Measurements from ENCODE around the gene SLC16A3.

The SLC16A3 gene

GRCh38 chr17:82281076-82281475, 52.2 kb downstream of the SLC16A3 start:
- TF ChIP-seq, protein P1, sequence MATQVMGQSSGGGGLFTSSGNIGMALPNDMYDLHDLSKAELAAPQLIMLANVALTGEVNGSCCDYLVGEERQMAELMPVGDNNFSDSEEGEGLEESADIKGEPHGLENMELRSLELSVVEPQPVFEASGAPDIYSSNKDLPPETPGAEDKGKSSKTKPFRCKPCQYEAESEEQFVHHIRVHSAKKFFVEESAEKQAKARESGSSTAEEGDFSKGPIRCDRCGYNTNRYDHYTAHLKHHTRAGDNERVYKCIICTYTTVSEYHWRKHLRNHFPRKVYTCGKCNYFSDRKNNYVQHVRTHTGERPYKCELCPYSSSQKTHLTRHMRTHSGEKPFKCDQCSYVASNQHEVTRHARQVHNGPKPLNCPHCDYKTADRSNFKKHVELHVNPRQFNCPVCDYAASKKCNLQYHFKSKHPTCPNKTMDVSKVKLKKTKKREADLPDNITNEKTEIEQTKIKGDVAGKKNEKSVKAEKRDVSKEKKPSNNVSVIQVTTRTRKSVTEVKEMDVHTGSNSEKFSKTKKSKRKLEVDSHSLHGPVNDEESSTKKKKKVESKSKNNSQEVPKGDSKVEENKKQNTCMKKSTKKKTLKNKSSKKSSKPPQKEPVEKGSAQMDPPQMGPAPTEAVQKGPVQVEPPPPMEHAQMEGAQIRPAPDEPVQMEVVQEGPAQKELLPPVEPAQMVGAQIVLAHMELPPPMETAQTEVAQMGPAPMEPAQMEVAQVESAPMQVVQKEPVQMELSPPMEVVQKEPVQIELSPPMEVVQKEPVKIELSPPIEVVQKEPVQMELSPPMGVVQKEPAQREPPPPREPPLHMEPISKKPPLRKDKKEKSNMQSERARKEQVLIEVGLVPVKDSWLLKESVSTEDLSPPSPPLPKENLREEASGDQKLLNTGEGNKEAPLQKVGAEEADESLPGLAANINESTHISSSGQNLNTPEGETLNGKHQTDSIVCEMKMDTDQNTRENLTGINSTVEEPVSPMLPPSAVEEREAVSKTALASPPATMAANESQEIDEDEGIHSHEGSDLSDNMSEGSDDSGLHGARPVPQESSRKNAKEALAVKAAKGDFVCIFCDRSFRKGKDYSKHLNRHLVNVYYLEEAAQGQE (IDR thresholded peaks at IDR 0.05; ENCODE audit: insufficient read depth in 1 of 2, low read depth in 2 of 2, low read length in 2 of 2): no peak

GRCh38 chr17:82281502-82282238, 52.8 kb downstream of the SLC16A3 start:
- TF ChIP-seq SIN3A (IDR thresholded peaks at IDR 0.05; ENCODE audit: borderline replicate concordance, insufficient read depth, low read length) (no peak), FOXP2 (optimal IDR thresholded peaks at IDR 0.05; ENCODE audit: borderline replicate concordance, extremely low read depth, extremely low read length, insufficient read depth) (no peak), POLR2AphosphoS5 (IDR thresholded peaks at IDR 0.05; ENCODE audit: low read depth, low read length) (no peak), TAF1 (IDR thresholded peaks at IDR 0.05; ENCODE audit: borderline replicate concordance, insufficient read depth, low read length) (no peak)
- TF ChIP-seq, protein P1 (IDR thresholded peaks at IDR 0.05; ENCODE audit: insufficient read depth in 1 of 2, low read depth in 2 of 2, low read length in 2 of 2): no peak

DNA sequence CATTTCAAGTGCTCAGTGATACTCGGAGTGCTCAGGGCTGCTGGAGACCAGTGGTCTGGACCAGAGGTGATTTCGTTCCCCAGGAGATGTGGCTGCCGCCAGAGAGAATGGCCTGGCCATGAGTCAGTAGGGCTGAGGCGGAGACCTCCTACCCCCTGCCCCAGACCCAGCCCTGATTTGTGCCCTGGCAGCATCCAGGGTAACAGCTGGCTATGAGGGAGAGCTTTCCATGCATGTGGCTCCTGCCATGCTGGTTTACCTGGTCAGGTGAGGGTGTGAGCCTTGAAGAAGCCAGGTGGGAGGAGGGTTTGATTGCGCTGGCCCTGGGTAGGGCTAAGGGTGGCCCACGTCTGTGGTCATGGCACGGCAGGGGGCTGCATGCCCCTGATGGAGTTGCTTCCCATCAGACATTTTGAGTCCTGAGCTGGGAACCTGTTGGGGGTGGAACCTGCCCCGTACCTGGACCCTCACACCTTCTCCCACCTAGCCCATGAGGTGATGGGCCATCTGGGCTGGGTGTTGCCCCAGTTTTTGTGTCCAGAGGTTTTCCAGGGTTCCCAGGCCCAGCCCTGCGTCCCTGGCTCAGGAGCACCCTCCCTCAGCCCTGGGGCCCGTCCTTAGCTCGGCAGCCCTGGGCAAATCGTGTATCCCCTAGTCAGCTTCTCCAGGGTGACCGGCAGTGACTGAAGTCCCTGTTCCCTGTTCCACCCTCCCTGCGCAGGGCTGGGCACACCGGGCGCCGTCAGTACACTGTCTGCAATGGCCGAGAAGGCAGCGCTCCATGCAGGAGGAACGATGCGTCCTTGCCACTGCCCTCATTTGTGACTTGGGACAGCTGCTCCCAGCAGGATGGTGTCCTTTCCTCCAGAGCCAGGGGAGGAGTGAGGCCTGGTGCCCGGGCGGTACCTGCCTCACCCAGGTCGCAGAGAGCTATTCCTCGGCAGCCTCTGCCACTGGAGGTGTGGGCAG, 53.7 kb downstream of the SLC16A3 start:
- TF ChIP-seq, protein P1 (IDR thresholded peaks at IDR 0.05; ENCODE audit: insufficient read depth in 1 of 2, low read depth in 2 of 2, low read length in 2 of 2): no peak
- TF ChIP-seq POLR2AphosphoS5 (IDR thresholded peaks at IDR 0.05; ENCODE audit: low read depth, low read length) (no peak), SIN3A (IDR thresholded peaks at IDR 0.05; ENCODE audit: borderline replicate concordance, insufficient read depth, low read length) (no peak), FOXP2 (optimal IDR thresholded peaks at IDR 0.05; ENCODE audit: borderline replicate concordance, extremely low read depth, extremely low read length, insufficient read depth) (no peak), TAF1 (IDR thresholded peaks at IDR 0.05; ENCODE audit: borderline replicate concordance, insufficient read depth, low read length) (no peak)

GRCh38 chr17:82283208-82283749, 54.4 kb downstream of the SLC16A3 start:
- TF ChIP-seq SIN3A (IDR thresholded peaks at IDR 0.05; ENCODE audit: borderline replicate concordance, insufficient read depth, low read length) (no peak), FOXP2 (optimal IDR thresholded peaks at IDR 0.05; ENCODE audit: borderline replicate concordance, extremely low read depth, extremely low read length, insufficient read depth) (no peak), TAF1 (IDR thresholded peaks at IDR 0.05; ENCODE audit: borderline replicate concordance, insufficient read depth, low read length) (no peak), POLR2AphosphoS5 (IDR thresholded peaks at IDR 0.05; ENCODE audit: low read depth, low read length) (no peak)
- TF ChIP-seq, protein P1 (IDR thresholded peaks at IDR 0.05; ENCODE audit: insufficient read depth in 1 of 2, low read depth in 2 of 2, low read length in 2 of 2): no peak

Measured in PFSK-1 (cell line).